ENCODE measurements around the gene KRT16.
A peak's percentile ranks its signal among the peaks of the same experiment; 100 is the strongest.
"Not testable (repeated sequence)": the region's sequence is repeated elsewhere in the genome, so short reads cannot be mapped to it uniquely, and the experiment has no call there.

The KRT16 gene

GRCh38 chr17:41636652-41637051 is 24.1 kb upstream of the KRT16 start:
- ATAC-seq (ENCODE audit: low read depth), result no peak
- Mint-ChIP-seq H3K9me3 (no peaks in the 10 kb centered on the region), H3K4me3 (no peak overlapping the region), H3K27ac (no peak overlapping the region), H3K27me3 (peaks cover 5% of the 10 kb centered on the region), H3K36me3 (no peaks in the 10 kb centered on the region), H3K4me1 (no peaks in the 10 kb centered on the region)
- no peak for DNase-seq (ENCODE audit: low spot score in 2 of 2)

- Mint-ChIP-seq H3K27me3 (peaks cover 5% of the 10 kb centered on the region), H3K36me3 (no peaks in the 10 kb centered on the region), H3K4me3 (no peak overlapping the region), H3K9me3 (no peaks in the 10 kb centered on the region), H3K4me1 (no peaks in the 10 kb centered on the region), H3K27ac (no peak overlapping the region)
- DNase-seq (ENCODE audit: low spot score in 2 of 2) (no peak), ATAC-seq (ENCODE audit: low read depth) (no peak)
Measured at GRCh38 chr17:41635121-41636097, 22.8 kb upstream of the KRT16 start.

- ATAC-seq (ENCODE audit: low read depth) (no peak), DNase-seq (ENCODE audit: low spot score in 2 of 2) (no peak)
- Mint-ChIP-seq H3K27ac (no peak overlapping the region), H3K9me3 (no peaks in the 10 kb centered on the region), H3K36me3 (no peaks in the 10 kb centered on the region), H3K4me1 (no peaks in the 10 kb centered on the region), H3K27me3 (peaks cover 5% of the 10 kb centered on the region), H3K4me3 (no peak overlapping the region)
Measured at GRCh38 chr17:41634639-41635038, 22.1 kb upstream of the KRT16 start.

GRCh38 chr17:41633556-41634199 is 21.1 kb upstream of the KRT16 start:
- DNase-seq (ENCODE audit: low spot score in 2 of 2) (no peak), ATAC-seq (ENCODE audit: low read depth) (peak; percentile 39)
- peaks cover 1% of the 10 kb centered on the region for H3K27me3 Mint-ChIP-seq

GRCh38 chr17:41632482-41633105 is 20.0 kb upstream of the KRT16 start:
- Mint-ChIP-seq H3K4me1 (no peaks in the 10 kb centered on the region), H3K4me3 (no peak overlapping the region), H3K27me3 (peaks cover 1% of the 10 kb centered on the region), H3K27ac (no peak overlapping the region), H3K36me3 (no peaks in the 10 kb centered on the region), H3K9me3 (no peaks in the 10 kb centered on the region)
- DNase-seq (ENCODE audit: low spot score in 2 of 2), result no peak
- ATAC-seq (ENCODE audit: low read depth), result no peak

More at GRCh38 chr17:41633556-41634199, 21.1 kb upstream of the KRT16 start:
- Mint-ChIP-seq H3K36me3 (no peaks in the 10 kb centered on the region), H3K4me3 (no peak overlapping the region), H3K4me1 (no peaks in the 10 kb centered on the region), H3K9me3 (no peaks in the 10 kb centered on the region), H3K27ac (no peak overlapping the region)

- H3K4me1 Mint-ChIP-seq, result no peaks in the 10 kb centered on the region
- H3K27ac Mint-ChIP-seq, result no peak overlapping the region
- peaks cover 6% of the 10 kb centered on the region for H3K27me3 Mint-ChIP-seq
- no peak for DNase-seq (ENCODE audit: low spot score in 2 of 2)
- no peaks in the 10 kb centered on the region for H3K9me3 Mint-ChIP-seq
- H3K4me3 Mint-ChIP-seq, result no peak overlapping the region
- no peak for ATAC-seq (ENCODE audit: low read depth)
- no peaks in the 10 kb centered on the region for H3K36me3 Mint-ChIP-seq
Measured at GRCh38 chr17:41631898-41632285, 19.3 kb upstream of the KRT16 start.

- H3K4me1 Mint-ChIP-seq, result no peaks in the 10 kb centered on the region
- no peak overlapping the region for H3K27ac Mint-ChIP-seq
- DNase-seq (ENCODE audit: low spot score in 2 of 2), result no peak
- no peak for ATAC-seq (ENCODE audit: low read depth)
- H3K36me3 Mint-ChIP-seq, result no peaks in the 10 kb centered on the region
- peaks cover 6% of the 10 kb centered on the region for H3K27me3 Mint-ChIP-seq
- no peaks in the 10 kb centered on the region for H3K9me3 Mint-ChIP-seq
- no peak overlapping the region for H3K4me3 Mint-ChIP-seq
Measured at GRCh38 chr17:41631025-41631897, 18.7 kb upstream of the KRT16 start.

GRCh38 chr17:41629826-41630670 is 17.5 kb upstream of the KRT16 start:
- Mint-ChIP-seq H3K27me3 (peaks cover 10% of the 10 kb centered on the region), H3K9me3 (no peaks in the 10 kb centered on the region), H3K4me3 (no peak overlapping the region), H3K36me3 (no peaks in the 10 kb centered on the region), H3K27ac (no peak overlapping the region), H3K4me1 (no peaks in the 10 kb centered on the region)
- ATAC-seq (ENCODE audit: low read depth) (no peak), DNase-seq (ENCODE audit: low spot score in 2 of 2) (no peak)

GRCh38 chr17:41629316-41629715 is 16.7 kb upstream of the KRT16 start:
- ATAC-seq (ENCODE audit: low read depth) (no peak), DNase-seq (ENCODE audit: low spot score in 2 of 2) (no peak)
- H3K27me3 Mint-ChIP-seq, result peaks cover 13% of the 10 kb centered on the region

GRCh38 chr17:41628621-41629255 is 16.2 kb upstream of the KRT16 start:
- H3K9me3 Mint-ChIP-seq; ATAC-seq (ENCODE audit: low read depth); H3K4me1 Mint-ChIP-seq; H3K27ac Mint-ChIP-seq; DNase-seq (ENCODE audit: low spot score in 2 of 2); H3K36me3 Mint-ChIP-seq; H3K4me3 Mint-ChIP-seq: not testable (repeated sequence)
- peaks cover 13% of the 10 kb centered on the region for H3K27me3 Mint-ChIP-seq

More at GRCh38 chr17:41629316-41629715, 16.7 kb upstream of the KRT16 start:
- Mint-ChIP-seq H3K27ac (no peak overlapping the region), H3K36me3 (no peaks in the 10 kb centered on the region), H3K9me3 (no peaks in the 10 kb centered on the region), H3K4me3 (no peak overlapping the region), H3K4me1 (no peaks in the 10 kb centered on the region)

GRCh38 chr17:41628073-41628370 is 15.5 kb upstream of the KRT16 start:
- not testable (repeated sequence) for H3K4me1 Mint-ChIP-seq; H3K36me3 Mint-ChIP-seq; H3K27ac Mint-ChIP-seq; H3K4me3 Mint-ChIP-seq; DNase-seq (ENCODE audit: low spot score in 2 of 2); H3K9me3 Mint-ChIP-seq; ATAC-seq (ENCODE audit: low read depth)
- peaks cover 13% of the 10 kb centered on the region for H3K27me3 Mint-ChIP-seq

GRCh38 chr17:41627316-41628072 is 14.9 kb upstream of the KRT16 start:
- Mint-ChIP-seq H3K9me3 (no peaks in the 10 kb centered on the region), H3K4me3 (no peak overlapping the region), H3K27ac (no peak overlapping the region), H3K4me1 (no peaks in the 10 kb centered on the region), H3K36me3 (no peaks in the 10 kb centered on the region), H3K27me3 (peaks cover 13% of the 10 kb centered on the region)
- DNase-seq (ENCODE audit: low spot score in 2 of 2) (no peak), ATAC-seq (ENCODE audit: low read depth) (no peak)

Measured in memory B cell (primary cell).